GM21526 (cell line): ENCODE measurements around the gene ABLIM3.
A peak's percentile ranks its signal among the peaks of the same experiment; 100 is the strongest.

Source experiments
- ATAC-seq: cut with Tn5 transposase; IDR thresholded peaks from one replicate; pipeline ENCODE4 v1.9.1; 2021; ENCODE audit warnings: moderate library complexity; ENCODE audit not compliant: unreplicated experiment, low FRiP score

The ABLIM3 gene

DNA sequence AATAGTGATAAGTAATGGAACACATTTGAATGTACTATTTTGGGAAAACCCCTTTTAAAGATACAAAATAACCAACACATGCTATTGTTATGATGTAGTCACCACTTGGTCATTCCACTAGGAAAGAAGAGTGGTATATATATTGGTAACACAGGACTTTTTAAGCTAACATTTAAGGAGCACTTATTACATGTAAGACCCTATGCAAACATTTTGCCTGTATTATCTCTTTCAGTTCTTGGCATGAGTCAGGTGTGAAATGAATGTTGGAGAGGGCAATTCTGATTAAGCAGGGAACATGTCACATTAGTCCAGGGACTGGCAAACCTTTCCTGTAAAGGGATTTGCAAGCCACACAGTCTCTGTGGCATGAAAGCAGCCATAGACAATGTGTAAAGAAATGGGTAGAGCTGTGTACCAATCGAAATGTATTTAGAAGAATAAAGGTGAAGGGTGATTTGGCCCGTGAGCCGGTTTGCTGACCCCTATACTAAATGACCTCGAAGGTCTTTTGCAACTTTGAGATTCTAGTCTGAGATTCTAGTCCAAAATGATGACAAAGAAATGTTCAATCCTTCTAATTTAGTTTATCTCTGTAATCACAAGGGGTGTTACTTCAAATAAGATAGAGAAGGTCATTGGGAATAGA is 15.3 kb downstream of the ABLIM3 start:
- no peak for ATAC-seq

DNA sequence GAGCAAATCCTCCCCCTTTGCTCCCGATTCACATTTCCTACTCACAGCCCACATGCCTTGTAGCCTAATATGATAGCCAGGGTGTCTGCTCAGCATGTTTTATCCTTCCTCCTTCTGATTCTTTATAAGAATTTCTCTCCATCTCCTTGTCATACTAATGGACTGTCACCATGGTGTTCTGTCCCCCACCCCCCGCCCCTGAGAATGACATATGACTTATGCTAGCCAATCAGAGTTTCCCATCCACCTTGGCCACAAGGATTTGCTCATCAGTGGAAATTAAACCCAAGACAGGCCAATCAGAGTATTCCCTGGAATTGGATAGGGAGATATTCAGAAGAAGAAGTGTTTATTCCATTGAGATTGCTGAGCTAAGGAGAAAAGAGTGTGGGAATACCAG is 16.0 kb downstream of the ABLIM3 start:
- no peak for ATAC-seq

GRCh38 chr5:149160291-149160787 is 19.0 kb downstream of the ABLIM3 start:
- no peak for ATAC-seq

DNA sequence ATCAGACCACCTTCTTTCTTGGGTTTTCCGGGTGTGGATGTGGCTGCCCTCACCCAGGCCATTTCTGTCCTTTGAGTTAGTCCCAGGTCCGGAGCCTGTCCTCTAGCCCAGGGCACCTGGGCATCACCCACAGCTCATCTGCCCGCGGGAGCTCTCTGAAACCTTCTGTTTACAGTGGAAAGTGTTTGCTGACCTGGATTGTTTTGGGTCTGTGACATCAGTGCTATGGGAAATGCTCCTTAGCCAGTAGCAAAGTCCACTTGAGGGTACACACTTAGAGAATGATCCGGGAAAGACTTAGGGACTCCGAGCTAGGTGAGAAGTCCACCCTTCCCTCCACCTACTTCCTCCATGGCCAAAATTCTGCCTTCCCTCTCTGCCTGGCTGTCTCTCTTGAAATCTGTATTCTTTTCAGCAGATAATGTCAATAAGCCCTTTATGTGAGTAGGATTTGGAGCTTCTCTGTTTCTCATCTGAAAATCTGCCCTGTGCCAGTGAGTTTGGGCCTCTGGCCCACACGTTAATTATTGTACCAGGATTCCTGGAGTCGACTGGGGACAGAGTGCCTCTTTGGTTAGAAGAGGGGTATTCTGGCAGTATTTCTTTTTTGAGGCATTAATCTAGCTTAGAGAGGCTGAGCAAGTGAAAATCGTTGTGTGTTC is 19.9 kb downstream of the ABLIM3 start:
- no peak for ATAC-seq

DNA sequence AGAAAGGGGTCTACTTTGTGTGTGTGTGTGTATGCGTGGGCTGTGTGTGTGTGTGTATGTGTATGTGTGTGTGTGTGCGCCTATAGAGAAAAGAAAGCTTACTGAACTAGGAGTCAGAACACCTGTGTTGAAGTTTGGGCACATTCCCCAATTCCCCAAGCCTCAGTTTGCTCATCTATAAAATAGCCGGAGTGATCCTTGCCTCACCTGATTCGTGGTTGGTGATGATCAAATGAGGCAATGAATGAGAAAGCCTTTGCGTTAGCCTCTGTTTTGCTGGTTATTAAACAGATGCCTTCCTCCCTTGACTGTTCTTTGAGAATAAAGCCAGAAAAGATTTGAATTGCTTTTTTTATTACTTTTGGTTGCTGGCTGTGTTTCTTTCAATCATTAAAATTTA is 20.6 kb downstream of the ABLIM3 start:
- ATAC-seq: no peak

DNA sequence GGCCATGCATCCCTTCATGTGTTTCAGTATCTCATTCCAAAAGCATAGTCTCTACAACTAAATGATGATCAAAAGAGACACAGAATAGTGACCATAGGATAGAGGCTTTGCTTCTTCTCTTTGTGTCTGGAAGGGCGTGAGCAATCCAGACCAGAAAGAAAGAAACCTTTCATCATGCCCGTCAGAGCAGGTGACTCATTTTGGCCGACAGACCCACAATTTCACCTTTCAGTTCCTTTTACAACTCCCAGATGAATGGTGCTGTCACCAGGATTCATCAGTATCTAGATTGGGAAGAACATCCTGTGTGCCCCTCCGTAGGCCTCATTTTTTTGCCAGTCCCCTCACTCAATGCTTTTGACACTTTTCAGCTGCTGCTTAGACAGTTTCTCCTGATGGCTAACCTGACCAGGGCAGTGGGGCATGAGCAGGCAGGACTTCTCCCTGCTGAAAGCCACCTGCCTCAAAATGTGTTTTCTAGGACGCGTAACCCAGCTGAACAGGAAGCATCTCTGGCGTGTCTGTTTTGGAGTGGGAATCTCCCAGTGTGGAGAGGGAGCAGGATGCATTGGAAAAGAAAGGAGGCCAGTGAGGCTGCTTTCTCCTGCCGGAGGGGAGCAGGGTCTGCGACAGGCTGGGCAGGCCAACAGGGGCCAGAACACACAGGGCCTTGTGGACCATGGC is 21.2 kb downstream of the ABLIM3 start:
- peak; percentile 84 for ATAC-seq

DNA sequence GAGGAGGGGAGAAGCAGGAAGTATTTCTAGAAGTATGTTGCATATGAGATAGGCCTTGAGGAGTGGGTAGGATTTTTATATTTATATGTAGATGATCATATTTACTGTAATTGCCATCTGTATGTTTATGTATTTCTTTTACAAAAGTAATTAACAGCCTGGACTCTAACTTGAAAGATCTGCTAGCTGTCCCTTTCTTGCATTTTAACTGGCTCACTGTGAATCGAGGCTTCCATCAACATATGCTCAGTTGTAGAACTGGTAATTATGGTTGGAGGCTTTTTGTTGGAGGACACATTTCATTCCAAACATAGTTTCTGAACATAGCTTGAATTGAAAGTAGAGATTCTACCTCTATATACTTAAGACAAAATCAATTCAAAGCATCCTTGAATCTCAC is 23.4 kb downstream of the ABLIM3 start:
- ATAC-seq: no peak

GRCh38 chr5:149166128-149166527 is 24.8 kb downstream of the ABLIM3 start:
- no peak for ATAC-seq

GRCh38 chr5:149166591-149167100 is 25.4 kb downstream of the ABLIM3 start:
- ATAC-seq: no peak

GRCh38 chr5:149168276-149168906 is 27.1 kb downstream of the ABLIM3 start:
- no peak for ATAC-seq

- ATAC-seq: no peak
These were observed 29.0 kb downstream of the ABLIM3 start for GRCh38 chr5:149170299-149170698.

GRCh38 chr5:149172261-149172660 is 31.0 kb downstream of the ABLIM3 start:
- ATAC-seq: no peak

DNA sequence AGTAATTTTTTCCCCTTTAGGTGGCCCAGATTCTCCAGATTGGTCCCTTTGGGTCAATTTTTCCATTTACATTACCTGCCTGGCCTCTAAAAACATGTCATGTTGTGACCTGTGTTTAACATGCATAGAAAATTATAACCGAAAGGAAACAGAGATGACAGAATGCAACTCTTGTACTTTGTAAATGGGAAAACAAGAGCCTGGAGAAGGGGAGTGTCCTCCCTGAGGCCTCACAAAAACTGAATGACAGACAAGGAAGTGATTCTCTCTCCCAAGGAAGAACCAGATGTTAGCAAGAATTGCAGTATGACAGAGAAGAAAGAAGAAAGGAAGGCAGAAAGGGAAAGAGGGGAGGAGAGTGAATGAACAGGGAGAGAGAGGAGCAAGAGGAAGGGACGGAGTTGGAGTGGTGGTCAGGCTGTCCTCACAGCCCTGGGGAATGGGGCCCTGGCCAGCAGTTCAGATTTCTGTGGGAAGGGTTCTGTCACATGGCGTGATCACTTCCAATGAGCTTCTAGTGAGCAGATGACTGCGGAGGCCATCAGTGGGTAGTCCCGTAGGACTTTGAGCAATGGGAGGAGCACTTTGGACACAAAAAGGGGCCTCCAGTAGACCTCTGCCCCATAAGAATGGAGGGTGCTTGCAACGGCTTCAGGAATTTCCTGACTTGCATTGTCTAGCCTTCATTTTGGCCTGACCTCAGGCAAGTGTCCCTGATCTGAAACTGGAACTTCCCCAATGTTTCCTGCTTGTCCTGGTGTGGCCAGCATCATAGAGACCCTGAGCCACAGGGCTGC is 31.6 kb downstream of the ABLIM3 start:
- no peak for ATAC-seq

- no peak for ATAC-seq
These were observed 33.5 kb downstream of the ABLIM3 start for GRCh38 chr5:149174847-149175234.

- ATAC-seq: no peak
These were observed 34.2 kb downstream of the ABLIM3 start for GRCh38 chr5:149175346-149176105.

DNA sequence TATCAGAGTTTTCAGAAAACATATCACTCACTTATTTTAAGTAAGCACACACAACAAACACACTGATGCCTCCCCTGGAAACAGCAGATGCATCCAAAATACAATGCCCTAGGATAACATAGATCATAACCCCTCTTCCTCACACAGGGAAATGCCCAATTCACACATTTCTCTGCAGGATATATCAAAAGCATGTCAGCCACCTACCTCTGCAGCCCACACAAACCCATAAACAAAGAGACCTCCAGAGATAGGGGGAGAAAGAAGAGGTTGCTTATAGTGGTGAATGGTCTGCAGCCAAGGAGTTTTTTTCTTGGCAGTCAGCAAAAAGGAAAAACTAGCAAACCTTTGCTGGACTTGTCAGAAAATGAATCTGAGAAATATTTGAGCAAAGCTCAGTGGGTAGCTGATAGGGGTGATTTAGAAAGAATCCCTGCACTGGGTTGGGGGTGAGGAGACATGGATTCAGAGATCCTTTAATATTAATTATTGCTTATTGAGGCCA is 36.1 kb downstream of the ABLIM3 start:
- no peak for ATAC-seq

GRCh38 chr5:149177911-149178565 is 36.7 kb downstream of the ABLIM3 start:
- no peak for ATAC-seq

GRCh38 chr5:149181732-149182131 is 40.4 kb downstream of the ABLIM3 start:
- ATAC-seq: no peak

DNA sequence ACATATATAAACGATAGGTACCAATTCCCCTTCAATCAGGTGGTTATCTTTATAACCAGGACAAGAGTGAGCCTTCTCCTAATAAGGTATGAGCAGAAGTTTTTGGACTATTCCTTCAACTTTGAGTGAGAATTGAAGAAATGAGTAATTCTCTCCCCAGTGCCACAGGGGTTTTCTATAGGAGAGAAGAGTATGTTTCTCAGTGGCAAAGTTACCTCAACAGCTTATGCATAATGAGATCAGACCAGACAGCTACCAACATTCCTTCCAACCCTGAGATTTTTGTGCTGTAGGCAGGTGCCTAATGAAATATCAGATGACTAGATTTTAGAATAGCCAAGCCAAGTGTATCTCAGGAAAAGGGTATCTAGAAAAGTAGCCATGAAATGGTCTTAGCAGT is 40.9 kb downstream of the ABLIM3 start:
- ATAC-seq: no peak
